Activated T-cell treated with anti-CD3 and anti-CD28 coated beads, Interleukin-2, amount 50 U/mL, for 4 hours (primary cell): ENCODE data around the gene CDC42EP5. TPM values are rescaled to one million over a fixed set of nuclear protein-coding genes. Genes with fewer than 3 reads are reported as not detected.
A peak's percentile ranks its signal among the peaks of the same experiment; 100 is the strongest.

Experiments
- ATAC-seq, 2 donors: fragments of 200-7000 bp; cut with Tn5 transposase; one replicate each; pipeline ENCODE4 v1.10.0; 2021
- DNase-seq: peaks from one replicate; pipeline ENCODE4 v3.0.0-alpha.2; 2020
- H3K27me3 Mint-ChIP-seq: one replicate; pipeline ENCODE4 v1.8.0; 2021; ENCODE audit warnings: low read depth, mixed read lengths
- H3K36me3 Mint-ChIP-seq: one replicate; pipeline ENCODE4 v1.8.0; 2022; ENCODE audit warnings: mixed read lengths; ENCODE audit not compliant: insufficient read depth
- H3K4me1 Mint-ChIP-seq: one replicate; pipeline ENCODE4 v1.8.0; 2021; ENCODE audit warnings: low read depth, mixed read lengths
- H3K4me3 Mint-ChIP-seq: one replicate; pipeline ENCODE4 v1.8.0; 2021; ENCODE audit warnings: mild to moderate bottlenecking, moderate library complexity, mixed read lengths
- H3K9me3 Mint-ChIP-seq: one replicate; pipeline ENCODE4 v1.8.0; 2021; ENCODE audit warnings: mixed read lengths
- total RNA-seq, 3 donors: library from RNA; stranded (reverse); gene quantifications; one replicate each; pipeline ENCODE4 v1.2.1, GENCODE V29; 2021

Gene CDC42EP5
- total RNA-seq, 3 donors from 2014 or later = 0.30 TPM; not detected in 2

DNA sequence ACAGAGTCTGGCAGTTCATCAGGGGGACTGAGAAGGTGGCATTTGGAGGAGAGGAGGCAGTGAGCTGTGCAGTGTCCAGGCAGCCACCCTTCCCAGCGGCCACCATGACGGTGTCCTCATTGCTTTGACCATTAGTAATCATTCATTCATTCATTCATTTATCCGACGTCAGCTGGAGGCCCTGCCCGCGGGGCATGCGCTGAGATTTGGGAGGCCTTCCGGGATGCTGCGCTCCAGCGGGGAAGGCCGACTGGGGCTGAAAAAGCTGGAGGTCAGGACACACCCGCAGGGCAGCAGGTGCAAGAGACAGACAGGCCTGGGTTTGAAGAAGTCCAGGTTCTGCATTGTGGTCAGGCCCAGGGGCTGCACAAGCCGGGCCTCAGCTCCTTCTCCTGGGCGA lies 48.9 kb downstream of the CDC42EP5 start:
- no peak for DNase-seq
- no peaks in the 10 kb centered on the region for H3K9me3 Mint-ChIP-seq
- peaks cover 49% of the 10 kb centered on the region for H3K27me3 Mint-ChIP-seq
- ATAC-seq = no peak
- H3K36me3 Mint-ChIP-seq = no peaks in the 10 kb centered on the region
- peaks cover under 1% of the 10 kb centered on the region for H3K4me1 Mint-ChIP-seq
- no peak overlapping the region for H3K4me3 Mint-ChIP-seq

DNA sequence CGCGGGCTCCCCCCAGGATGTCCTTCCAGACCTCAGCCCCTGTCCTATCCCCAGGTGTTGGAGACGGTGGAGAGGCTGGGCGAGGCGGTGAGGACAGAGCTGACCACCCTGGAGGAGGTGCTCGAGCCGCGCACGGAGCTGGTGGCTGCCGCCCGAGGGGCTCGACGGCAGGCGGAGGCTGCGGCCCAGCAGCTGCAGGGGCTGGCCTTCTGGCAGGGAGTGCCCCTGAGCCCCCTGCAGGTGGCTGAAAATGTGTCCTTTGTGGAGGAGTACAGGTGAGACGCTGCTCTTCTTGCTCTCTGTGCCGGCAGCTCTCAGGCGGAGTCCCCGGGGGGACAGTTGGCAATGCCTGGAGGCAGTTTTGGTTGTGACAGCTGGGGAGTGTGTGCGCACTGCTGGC lies 51.0 kb downstream of the CDC42EP5 start:
- H3K36me3 Mint-ChIP-seq = no peaks in the 10 kb centered on the region
- H3K27me3 Mint-ChIP-seq = peaks cover 55% of the 10 kb centered on the region
- ATAC-seq = no peak
- no peak for DNase-seq
- H3K4me3 Mint-ChIP-seq = no peak overlapping the region
- H3K4me1 Mint-ChIP-seq = peaks cover 13% of the 10 kb centered on the region
- H3K9me3 Mint-ChIP-seq = no peaks in the 10 kb centered on the region

DNA sequence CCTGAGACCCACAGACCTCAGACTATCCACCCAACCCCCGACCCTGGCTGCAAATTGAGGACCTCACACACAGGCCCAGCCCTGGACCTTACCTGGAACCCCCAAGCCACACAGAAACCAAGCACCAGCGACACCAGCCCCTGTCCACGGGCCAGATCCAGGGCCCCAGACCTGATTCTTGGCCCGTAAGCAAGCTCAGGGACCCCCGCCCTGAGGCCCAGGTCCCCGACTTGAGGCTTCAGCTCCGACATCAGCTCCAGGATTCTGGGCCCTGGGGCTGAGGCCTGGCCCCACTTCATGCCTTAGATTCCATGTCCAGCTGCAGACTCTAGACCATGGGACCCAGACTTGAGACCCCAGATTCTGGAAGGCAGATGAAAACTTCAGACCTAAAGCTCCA lies 51.6 kb downstream of the CDC42EP5 start:
- Mint-ChIP-seq H3K9me3 (no peaks in the 10 kb centered on the region), H3K27me3 (peaks cover 52% of the 10 kb centered on the region), H3K4me1 (peaks cover 15% of the 10 kb centered on the region), H3K36me3 (no peaks in the 10 kb centered on the region), H3K4me3 (no peak overlapping the region)
- DNase-seq (no peak), ATAC-seq (no peak)

DNA sequence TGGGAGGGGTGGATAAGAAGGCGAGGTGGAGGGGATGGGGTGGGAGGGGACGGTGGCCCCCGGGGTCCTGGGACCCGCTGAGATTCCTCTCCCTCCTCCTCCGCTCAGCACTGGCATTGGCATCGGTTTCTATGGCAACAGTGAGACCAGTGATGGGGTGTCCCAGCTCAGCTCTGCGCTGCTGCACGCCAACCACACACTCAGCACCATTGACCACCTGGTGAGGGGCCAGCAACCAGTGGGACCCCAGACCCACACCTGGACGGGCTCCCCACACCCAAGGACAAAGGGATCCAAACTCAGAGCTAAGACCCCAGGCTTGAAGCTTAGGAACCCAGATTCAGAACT lies 52.0 kb downstream of the CDC42EP5 start:
- ATAC-seq = no peak
- Mint-ChIP-seq H3K9me3 (no peaks in the 10 kb centered on the region), H3K4me3 (no peak overlapping the region), H3K36me3 (no peaks in the 10 kb centered on the region), H3K27me3 (peaks cover 49% of the 10 kb centered on the region), H3K4me1 (peaks cover 15% of the 10 kb centered on the region)
- no peak for DNase-seq

DNA sequence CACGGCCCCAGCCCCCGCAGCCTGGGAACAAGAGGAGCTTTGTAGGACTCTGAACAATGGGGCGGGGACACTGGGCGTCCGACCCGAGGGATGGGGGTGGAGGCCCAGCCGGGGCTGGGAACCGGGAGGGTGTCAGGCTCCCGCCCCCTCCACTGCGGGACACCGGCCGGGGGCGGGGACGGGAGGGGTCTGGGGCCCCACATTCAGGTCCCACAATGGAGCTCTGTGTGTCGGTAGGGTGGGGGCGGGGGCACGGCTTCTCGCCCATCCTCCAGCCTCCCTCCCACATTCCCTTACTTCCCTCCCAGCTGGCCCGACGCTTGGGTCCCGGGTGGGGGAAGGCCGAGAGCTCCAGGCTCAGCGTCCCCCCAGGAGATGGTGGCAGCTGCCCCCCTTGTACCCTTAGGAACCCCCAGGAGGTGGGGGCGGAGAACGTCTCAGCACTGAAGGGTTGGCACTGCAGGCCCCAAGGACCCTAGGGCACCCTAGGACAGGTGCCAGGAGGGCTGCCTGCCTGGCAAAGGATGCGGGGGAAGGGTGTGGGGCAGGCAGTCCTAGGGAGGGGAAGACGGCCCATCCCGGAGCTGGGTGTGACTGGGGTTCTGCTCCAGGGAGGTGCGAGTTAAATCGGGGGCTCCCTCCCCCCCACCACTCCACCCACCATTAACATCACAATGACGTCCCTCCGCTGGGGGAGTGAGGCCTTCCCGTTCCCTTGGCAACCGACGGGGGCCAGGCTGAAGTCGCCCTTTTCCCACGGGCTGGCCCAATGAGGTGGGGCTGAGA lies 52.5 kb downstream of the CDC42EP5 start:
- Mint-ChIP-seq H3K36me3 (no peaks in the 10 kb centered on the region), H3K27me3 (peaks cover 48% of the 10 kb centered on the region), H3K9me3 (no peaks in the 10 kb centered on the region), H3K4me1 (peaks cover 17% of the 10 kb centered on the region), H3K4me3 (no peak overlapping the region)
- DNase-seq (no peak), ATAC-seq (no peak)

DNA sequence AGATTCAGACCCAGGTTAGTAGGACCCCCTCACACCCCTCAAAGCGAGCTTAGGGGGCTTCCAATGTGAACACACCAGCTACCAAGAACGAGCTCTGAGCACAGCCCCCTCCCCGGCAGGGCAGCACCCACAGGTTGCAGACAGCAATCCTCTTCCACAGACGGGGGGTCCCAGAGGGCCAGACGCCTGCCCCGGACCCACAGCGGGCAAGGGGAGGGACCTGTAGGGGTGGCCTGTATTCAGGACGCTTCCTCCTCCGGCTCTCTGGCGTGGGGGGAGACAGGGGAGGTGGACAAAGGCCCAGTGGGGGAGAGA lies 53.1 kb downstream of the CDC42EP5 start:
- Mint-ChIP-seq H3K36me3 (no peaks in the 10 kb centered on the region), H3K9me3 (no peaks in the 10 kb centered on the region), H3K4me1 (peaks cover 18% of the 10 kb centered on the region), H3K27me3 (peaks cover 48% of the 10 kb centered on the region), H3K4me3 (no peak overlapping the region)
- DNase-seq (no peak), ATAC-seq (no peak)

DNA sequence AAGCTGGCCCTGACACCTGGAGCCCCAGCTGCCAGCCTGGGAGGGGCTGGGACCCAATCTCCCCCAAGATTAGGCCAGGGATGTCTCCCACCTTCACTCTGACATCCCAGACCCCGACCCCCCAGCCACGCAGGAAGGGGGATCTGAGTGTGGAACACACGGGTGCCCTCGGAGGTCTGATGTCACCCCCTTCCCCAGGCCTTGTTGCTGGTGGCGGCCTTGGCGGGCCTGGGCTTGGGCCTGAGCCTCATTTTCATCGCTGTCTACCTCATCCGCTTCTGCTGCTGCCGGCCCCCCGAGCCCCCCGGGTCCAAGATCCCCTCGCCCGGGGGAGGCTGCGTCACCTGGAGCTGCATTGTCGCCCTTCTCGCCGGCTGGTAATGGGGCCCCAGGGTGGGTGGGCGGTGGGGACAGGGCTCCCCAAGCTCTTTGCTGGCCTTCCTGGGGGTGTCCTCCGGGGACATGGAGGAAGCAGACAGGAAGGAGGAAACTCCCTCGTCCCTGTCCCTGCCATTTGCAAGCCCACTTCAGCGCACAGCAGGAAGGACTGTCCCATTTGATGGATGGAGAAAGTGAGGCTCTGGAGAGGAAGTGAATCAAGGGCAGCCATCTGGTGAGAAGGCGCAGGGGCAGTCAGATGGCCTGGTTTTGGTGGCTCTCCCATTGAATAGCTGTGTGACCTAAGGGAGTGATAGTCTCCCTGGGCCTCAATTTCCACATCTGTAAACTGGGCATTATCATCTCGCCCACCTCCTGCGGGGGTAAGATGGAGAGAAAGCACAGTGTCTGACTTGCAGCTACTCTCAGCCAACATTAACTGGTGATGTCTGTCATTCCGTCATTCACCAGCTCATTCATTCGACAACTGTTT lies 53.9 kb downstream of the CDC42EP5 start:
- no peak for ATAC-seq
- H3K36me3 Mint-ChIP-seq = no peaks in the 10 kb centered on the region
- peaks cover 22% of the 10 kb centered on the region for H3K4me1 Mint-ChIP-seq
- H3K9me3 Mint-ChIP-seq = no peaks in the 10 kb centered on the region
- no peak for DNase-seq
- H3K4me3 Mint-ChIP-seq = no peak overlapping the region
- peaks cover 48% of the 10 kb centered on the region for H3K27me3 Mint-ChIP-seq

DNA sequence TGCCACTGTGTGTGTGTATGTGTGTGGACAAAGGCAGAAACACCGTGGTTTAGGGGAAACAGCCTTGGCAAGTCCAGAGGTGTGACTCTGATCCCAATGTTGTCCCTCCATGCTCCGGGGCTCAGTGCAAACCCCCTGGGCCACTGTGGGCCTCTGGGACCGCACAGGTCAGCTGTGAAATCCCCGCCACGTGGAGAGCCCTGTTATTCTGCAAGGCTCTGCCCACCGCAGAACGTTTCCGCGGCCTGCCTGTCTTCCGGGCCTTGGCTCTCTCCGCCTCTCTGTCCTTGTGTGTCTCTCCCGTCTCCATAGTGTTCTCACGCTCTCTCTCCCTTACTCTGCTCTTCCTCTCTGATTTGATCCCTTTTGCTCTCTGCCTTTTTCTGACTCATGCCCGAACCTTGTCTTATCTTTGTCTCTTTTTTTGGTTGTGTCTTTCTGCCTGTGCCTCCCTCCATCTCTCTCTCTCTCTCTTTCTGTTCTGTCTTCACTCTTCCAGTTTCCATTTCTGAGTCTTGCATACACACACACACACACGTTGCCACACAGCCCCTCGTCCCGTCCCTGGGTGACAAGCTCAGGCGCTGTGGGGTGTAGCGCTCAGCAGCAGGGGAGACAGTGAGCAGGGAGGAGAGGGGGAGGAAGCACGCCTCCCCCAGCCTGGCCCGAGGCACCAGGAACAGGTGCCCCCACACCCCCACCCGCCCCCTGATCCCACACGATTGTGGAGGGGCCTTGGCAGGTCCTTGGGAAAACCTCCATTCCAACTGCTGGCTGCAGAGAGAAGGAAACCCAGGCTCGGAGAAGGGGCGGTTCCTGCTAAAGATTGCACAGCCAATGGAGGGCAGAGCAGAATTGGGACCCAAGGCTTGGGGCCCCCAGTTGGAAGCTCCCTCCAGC lies 54.8 kb downstream of the CDC42EP5 start:
- Mint-ChIP-seq H3K9me3 (no peaks in the 10 kb centered on the region), H3K27me3 (peaks cover 52% of the 10 kb centered on the region)

DNA sequence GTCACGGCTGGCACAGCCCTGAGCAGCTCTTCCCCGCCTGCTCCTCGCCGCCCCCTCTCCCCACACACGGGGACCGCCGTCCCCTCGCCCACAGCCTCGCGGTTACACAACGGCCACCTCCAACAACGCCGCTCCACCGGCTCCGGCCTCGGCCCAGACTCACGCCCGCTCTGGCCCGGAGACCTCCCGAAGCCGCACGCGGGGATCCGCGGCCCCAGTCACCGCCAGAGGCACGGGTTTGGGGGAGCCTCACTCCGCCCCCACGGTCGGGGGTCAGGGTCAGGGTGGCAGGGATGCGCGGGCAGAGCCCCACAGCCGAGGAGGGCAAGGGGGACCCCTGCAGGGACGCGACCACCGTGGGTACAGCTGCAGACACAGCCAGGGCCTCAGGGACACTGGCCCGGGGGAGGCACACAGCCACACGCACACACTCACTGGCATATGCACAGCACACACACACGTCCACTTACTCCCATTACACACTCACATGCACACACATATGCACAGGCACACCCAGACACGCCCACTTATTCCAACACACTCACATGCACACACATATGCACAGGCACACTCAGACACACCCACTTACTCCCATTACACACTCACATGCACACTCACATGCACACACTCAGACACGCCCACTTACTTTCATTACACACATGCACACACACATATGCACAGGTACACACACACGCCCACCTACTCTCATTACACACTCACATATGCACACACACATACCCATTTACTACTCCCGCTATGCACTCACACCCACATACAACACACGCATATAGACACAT lies 56.2 kb downstream of the CDC42EP5 start:
- no peak for ATAC-seq

More for the DNA sequence above, 54.8 kb downstream of the CDC42EP5 start:
- ATAC-seq = peak; percentile 40 to 52
- H3K4me1 Mint-ChIP-seq = peaks cover 22% of the 10 kb centered on the region
- H3K4me3 Mint-ChIP-seq = peak overlapping the region; percentile 70
- DNase-seq = no peak
- no peaks in the 10 kb centered on the region for H3K36me3 Mint-ChIP-seq

DNA sequence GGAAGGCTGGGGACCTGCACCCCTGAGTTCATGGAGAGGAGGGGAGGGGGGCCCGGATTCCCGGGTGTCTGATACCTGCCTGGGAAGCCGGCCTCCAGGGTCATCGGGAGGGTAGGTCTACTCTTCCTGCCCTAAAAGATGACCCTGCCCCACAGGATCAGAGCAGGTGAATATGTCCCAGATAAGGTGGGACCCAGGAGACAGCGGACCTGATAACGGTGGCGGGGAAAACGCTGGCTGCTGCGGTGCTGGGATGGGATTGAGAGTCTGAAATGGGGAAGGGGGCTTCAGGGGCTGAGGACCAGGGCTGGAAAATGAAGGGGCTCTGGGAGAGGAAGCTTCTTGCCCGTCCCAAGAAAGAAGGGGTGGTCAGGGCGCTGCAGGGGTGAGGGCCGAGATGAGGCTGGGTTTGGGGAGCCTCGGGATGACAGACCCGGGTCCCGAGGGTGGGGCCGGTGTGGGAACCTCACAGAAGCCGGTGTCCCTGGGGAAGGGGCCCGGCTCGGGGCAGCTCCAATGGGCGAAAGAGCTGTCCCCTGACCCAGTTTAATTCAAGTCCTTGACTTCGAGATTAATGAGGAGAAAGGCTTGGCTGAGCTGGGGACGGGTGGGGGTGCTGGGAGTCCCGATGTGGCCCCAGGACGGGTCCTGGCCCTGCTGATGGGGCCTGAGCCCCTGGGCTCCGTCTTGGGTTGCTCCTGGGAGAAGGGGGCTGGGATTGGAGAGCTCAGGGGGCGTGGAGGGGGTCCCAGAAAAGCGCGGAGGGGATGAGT lies 57.0 kb downstream of the CDC42EP5 start:
- Mint-ChIP-seq H3K4me3 (no peak overlapping the region), H3K4me1 (peaks cover 22% of the 10 kb centered on the region), H3K36me3 (no peaks in the 10 kb centered on the region), H3K9me3 (no peaks in the 10 kb centered on the region), H3K27me3 (peaks cover 51% of the 10 kb centered on the region)
- ATAC-seq = no peak
- DNase-seq = no peak

More for the DNA sequence above, 56.2 kb downstream of the CDC42EP5 start:
- no peaks in the 10 kb centered on the region for H3K9me3 Mint-ChIP-seq
- H3K4me1 Mint-ChIP-seq = peaks cover 22% of the 10 kb centered on the region
- no peak for DNase-seq
- H3K27me3 Mint-ChIP-seq = peaks cover 51% of the 10 kb centered on the region
- no peaks in the 10 kb centered on the region for H3K36me3 Mint-ChIP-seq
- H3K4me3 Mint-ChIP-seq = no peak overlapping the region

DNA sequence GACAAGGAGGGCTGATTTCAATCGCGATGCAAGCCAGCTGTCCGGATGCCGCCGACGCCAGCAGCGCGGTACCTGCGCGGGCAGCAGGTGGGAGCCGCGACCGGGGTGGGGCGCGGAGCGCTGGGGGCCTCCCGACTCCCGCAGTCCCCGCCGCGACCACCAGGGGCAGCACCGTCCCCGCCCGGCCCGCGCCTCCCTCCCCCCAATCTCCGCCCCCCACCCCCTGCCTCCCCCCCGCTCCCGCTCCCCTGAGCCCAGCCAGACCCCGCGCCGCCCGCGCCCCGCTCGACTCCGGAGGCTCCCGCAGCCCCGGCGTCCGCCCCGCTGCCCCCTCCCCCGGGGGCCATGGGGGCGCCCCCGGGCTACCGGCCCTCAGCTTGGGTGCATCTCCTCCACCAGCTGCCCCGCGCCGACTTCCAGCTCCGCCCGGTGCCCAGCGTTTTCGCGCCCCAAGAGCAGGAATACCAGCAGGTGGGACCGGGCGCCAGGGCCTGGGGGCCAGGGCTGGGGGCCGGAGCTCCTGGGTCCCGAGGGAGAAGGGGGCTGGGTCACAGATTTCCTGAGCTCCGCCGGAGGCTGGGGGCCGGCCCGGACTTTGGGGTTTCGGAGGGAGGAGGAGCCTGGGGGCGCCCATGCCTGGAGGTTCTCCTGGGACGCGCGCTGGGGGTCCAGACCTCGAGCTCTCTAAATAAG lies 57.7 kb downstream of the CDC42EP5 start, which contains the start of gene TTYH1:
TTYH1 (plus strand) TSS at position 257 of the 693 bp plus-strand sequence; CDS start at position 346, 89 bp downstream.
- no peaks in the 10 kb centered on the region for H3K36me3 Mint-ChIP-seq
- no peaks in the 10 kb centered on the region for H3K9me3 Mint-ChIP-seq
- peaks cover 22% of the 10 kb centered on the region for H3K4me1 Mint-ChIP-seq
- DNase-seq = peak; percentile 29
- peak; percentile 64 to 67 for ATAC-seq
- H3K27me3 Mint-ChIP-seq = peaks cover 48% of the 10 kb centered on the region
- H3K4me3 Mint-ChIP-seq = no peak within 1 kb of the TSS
